Measurements from ENCODE around the gene MRPS18B.

MRPS18B gene

GRCh38 chr6:30610065-30610464 is 7.6 kb upstream of the MRPS18B start:
- no peak for DNase-seq

GRCh38 chr6:30611150-30611855 is 6.3 kb upstream of the MRPS18B start:
- no peak for DNase-seq

- no peak for DNase-seq
Observed at GRCh38 chr6:30611856-30612194, 5.8 kb upstream of the MRPS18B start.

- DNase-seq, result no peak
Observed at GRCh38 chr6:30612213-30612612, 5.4 kb upstream of the MRPS18B start.

- no peak for DNase-seq
Observed at GRCh38 chr6:30612687-30613248, 4.9 kb upstream of the MRPS18B start.

GRCh38 chr6:30613251-30614043 is 4.2 kb upstream of the MRPS18B start:
- no peak for DNase-seq

- no peak for DNase-seq
Observed at GRCh38 chr6:30614044-30614842, 3.4 kb upstream of the MRPS18B start.

GRCh38 chr6:30614843-30615218 is 2.8 kb upstream of the MRPS18B start:
- DNase-seq, result peak; percentile 95

- peak; percentile 23 for DNase-seq
Observed at GRCh38 chr6:30615219-30615957, 2.3 kb upstream of the MRPS18B start.

- peak; percentile 33 for DNase-seq
Observed at GRCh38 chr6:30615958-30616810, 1.5 kb upstream of the MRPS18B start.

- DNase-seq, result peak; percentile 99
Observed at GRCh38 chr6:30616811-30617564, 652 bp upstream of the MRPS18B start, which contains the start of gene PPP1R10. Gene PPP1R10, minus strand, starts transcription at chr6:30617243. Its CDS starts 7,299 bp downstream, at chr6:30609944.

GRCh38 chr6:30618270-30618797 is 694 bp downstream of the MRPS18B start:
- DNase-seq, result no peak

- DNase-seq, result no peak
Observed at GRCh38 chr6:30619561-30619960, 1.9 kb downstream of the MRPS18B start.

GRCh38 chr6:30625511-30625910 is 7.9 kb downstream of the MRPS18B start:
- DNase-seq, result no peak

GRCh38 chr6:30626484-30627366 is 9.1 kb downstream of the MRPS18B start, which contains the start of gene ATAT1:
Gene ATAT1, plus strand, starts transcription at chr6:30626874.
- DNase-seq, result peak; percentile 65

- no peak for DNase-seq
Observed at GRCh38 chr6:30635834-30636233, 18.2 kb downstream of the MRPS18B start.

GRCh38 chr6:30640481-30640880 is 22.8 kb downstream of the MRPS18B start:
- no peak for DNase-seq

- no peak for DNase-seq
Observed at GRCh38 chr6:30641048-30641447, 23.4 kb downstream of the MRPS18B start.

- no peak for DNase-seq
Observed at GRCh38 chr6:30643656-30644055, 26.0 kb downstream of the MRPS18B start.

Measured in DMS153 (cell line).